NCI-H2081 (cell line): ENCODE data around the gene TRMT2A.

Experiments
- DNase-seq, 2 experiments: peaks; one replicate each; lab custom pipeline; 2025; lab: John Stamatoyannopoulos, UW

TRMT2A gene

GRCh38 chr22:20106205-20106848 is 10.7 kb downstream of the TRMT2A start:
- DNase-seq, result no peak

- DNase-seq, result no peak
Measured at GRCh38 chr22:20105456-20106204, 11.4 kb downstream of the TRMT2A start.

- DNase-seq, result no peak
Measured at GRCh38 chr22:20102203-20102780, 14.7 kb downstream of the TRMT2A start.

GRCh38 chr22:20101638-20102037 is 15.4 kb downstream of the TRMT2A start:
- no peak for DNase-seq

GRCh38 chr22:20099099-20099711 is 17.8 kb downstream of the TRMT2A start:
- no peak for DNase-seq

- DNase-seq, result no peak
Measured at GRCh38 chr22:20096574-20097420, 20.2 kb downstream of the TRMT2A start.

GRCh38 chr22:20095521-20095920 is 21.5 kb downstream of the TRMT2A start:
- no peak for DNase-seq

GRCh38 chr22:20094197-20094807 is 22.7 kb downstream of the TRMT2A start:
- no peak for DNase-seq

- DNase-seq, result no peak
Measured at GRCh38 chr22:20093418-20094196, 23.4 kb downstream of the TRMT2A start.

- DNase-seq, result no peak
Measured at GRCh38 chr22:20092477-20092854, 24.6 kb downstream of the TRMT2A start.

- DNase-seq, result no peak
Measured at GRCh38 chr22:20091690-20092476, 25.1 kb downstream of the TRMT2A start.

- DNase-seq, result no peak
Measured at GRCh38 chr22:20090730-20091240, 26.2 kb downstream of the TRMT2A start.

- DNase-seq, result no peak
Measured at GRCh38 chr22:20089977-20090729, 26.9 kb downstream of the TRMT2A start.

GRCh38 chr22:20089226-20089976 is 27.6 kb downstream of the TRMT2A start:
- DNase-seq, result no peak

GRCh38 chr22:20088263-20088648 is 28.8 kb downstream of the TRMT2A start:
- no peak for DNase-seq

- no peak for DNase-seq
Measured at GRCh38 chr22:20087319-20088262, 29.4 kb downstream of the TRMT2A start.

- DNase-seq, result no peak
Measured at GRCh38 chr22:20086763-20087162, 30.3 kb downstream of the TRMT2A start.
